WTC11 (cell line): ENCODE measurements around the gene KRTAP5-9. TPM values are rescaled to one million over a fixed set of nuclear protein-coding genes. Genes with fewer than 3 reads are reported as not detected.

Experiments used
- ATAC-seq: fragments of 200-7000 bp; cut with Tn5 transposase; 2 replicates; pipeline ENCODE4 v1.10.0; 2021; ENCODE audit warnings: mild to moderate bottlenecking, moderate library complexity
- CTCF ChIA-PET: fragments of 300-600 bp; sonication (Branson Sonifier 250); formaldehyde crosslinking; loops from one replicate; lab custom pipeline; 2021; ENCODE audit warnings: antibody characterized with exemption; lab: Charles Lee
- POLR2A ChIA-PET: fragments of 350-600 bp; sonication (Branson Sonifier 250); formaldehyde crosslinking; loops from one replicate; lab custom pipeline; 2021; ENCODE audit warnings: antibody characterized with exemption; lab: Charles Lee
- DNase-seq: peaks from one replicate; pipeline ENCODE4 v3.0.0; 2021; ENCODE audit warnings: low spot score
- H3K27ac Mint-ChIP-seq: 2 replicates; pipeline ENCODE4 v1.8.0; 2021; ENCODE audit warnings: mixed read lengths
- H3K27me3 Mint-ChIP-seq: 2 replicates; pipeline ENCODE4 v1.8.0; 2021; ENCODE audit warnings: low read depth, mild to moderate bottlenecking, moderate library complexity, mixed read lengths
- H3K36me3 Mint-ChIP-seq: 2 replicates; pipeline ENCODE4 v1.8.0; 2021; ENCODE audit warnings: mixed read lengths
- H3K4me1 Mint-ChIP-seq: 2 replicates; pipeline ENCODE4 v1.8.0; 2022; ENCODE audit warnings: mixed read lengths
- H3K4me3 Mint-ChIP-seq: 2 replicates; pipeline ENCODE4 v1.8.0; 2021; ENCODE audit warnings: mild to moderate bottlenecking, moderate library complexity, mixed read lengths
- H3K9me3 Mint-ChIP-seq: 2 replicates; pipeline ENCODE4 v1.8.0; 2021; ENCODE audit warnings: mixed read lengths
- AR ChIP-seq: fragments of 250-450 bp; sonication (Bioruptor Pico); IDR thresholded peaks from 2 replicates; pipeline ENCODE4 v1.9.0; 2021; ENCODE audit warnings: mild to moderate bottlenecking
- ATF1 ChIP-seq: sonication (generic); formaldehyde crosslinking; IDR thresholded peaks from 2 replicates; pipeline ENCODE4 v1.8.1; 2023; ENCODE audit warnings: mild to moderate bottlenecking, moderate library complexity, missing genetic modification reagents
- ATF3 ChIP-seq: sonication (generic); formaldehyde crosslinking; conservative IDR thresholded peaks from 2 replicates; pipeline ENCODE4 v1.8.1; 2022; ENCODE audit warnings: mild to moderate bottlenecking, missing genetic modification reagents
- CBFB ChIP-seq: sonication (generic); formaldehyde crosslinking; IDR thresholded peaks from 2 replicates; pipeline ENCODE4 v1.8.1; 2022; ENCODE audit warnings: mild to moderate bottlenecking, low read depth, missing genetic modification reagents
- CTCF ChIP-seq: fragments of 200-600 bp; IDR thresholded peaks from 2 replicates; pipeline ENCODE4 v1.8.0; 2022; ENCODE audit warnings: antibody characterized with exemption
- EMX1 ChIP-seq: fragments of 250-450 bp; sonication (Bioruptor Pico); IDR thresholded peaks from 2 replicates; pipeline ENCODE4 v1.8.0; 2021; ENCODE audit warnings: mild to moderate bottlenecking
- ESRRA ChIP-seq: sonication (generic); formaldehyde crosslinking; IDR thresholded peaks from 2 replicates; pipeline ENCODE4 v1.8.1; 2022; ENCODE audit warnings: mild to moderate bottlenecking, missing genetic modification reagents, borderline replicate concordance
- GRHL2 ChIP-seq: fragments of 250-450 bp; sonication (Bioruptor Pico); IDR thresholded peaks from 2 replicates; pipeline ENCODE4 v1.8.0; 2022; ENCODE audit warnings: mild to moderate bottlenecking, moderate library complexity; ENCODE audit not compliant: insufficient replicate concordance, severe bottlenecking
- IRF2 ChIP-seq: sonication (generic); formaldehyde crosslinking; IDR thresholded peaks from 2 replicates; pipeline ENCODE4 v1.8.0; 2022; ENCODE audit warnings: low read depth, missing genetic modification reagents, borderline replicate concordance
- MXD4 ChIP-seq: fragments of 250-450 bp; sonication (Bioruptor Pico); IDR thresholded peaks from 2 replicates; pipeline ENCODE4 v1.8.0; 2021; ENCODE audit warnings: mild to moderate bottlenecking, moderate library complexity, borderline replicate concordance
- MYBL2 ChIP-seq: sonication (generic); formaldehyde crosslinking; IDR thresholded peaks from 2 replicates; pipeline ENCODE4 v1.8.1; 2023; ENCODE audit warnings: mild to moderate bottlenecking, moderate library complexity, missing genetic modification reagents
- TEAD1 ChIP-seq: sonication (generic); formaldehyde crosslinking; IDR thresholded peaks from 2 replicates; pipeline ENCODE4 v1.8.0; 2022; ENCODE audit warnings: mild to moderate bottlenecking, missing genetic modification reagents
- ZNF121 ChIP-seq: sonication (generic); formaldehyde crosslinking; IDR thresholded peaks from 2 replicates; pipeline ENCODE4 v1.8.0; 2023; ENCODE audit warnings: missing genetic modification reagents
- ZNF219 ChIP-seq: sonication (generic); formaldehyde crosslinking; IDR thresholded peaks from 2 replicates; pipeline ENCODE4 v1.8.0; 2023; ENCODE audit warnings: missing genetic modification reagents, mild to moderate bottlenecking, borderline replicate concordance
- ZNF263 ChIP-seq: sonication (generic); formaldehyde crosslinking; IDR thresholded peaks from 2 replicates; pipeline ENCODE4 v1.8.1; 2022; ENCODE audit warnings: low read depth, mild to moderate bottlenecking, moderate library complexity, missing genetic modification reagents
- total RNA-seq: library from RNA; stranded (reverse); gene quantifications from 3 replicates; pipeline ENCODE4 v1.2.3, GENCODE V29; 2021
- TF ChIP-seq, protein P1 (sequence below): fragments of 250-450 bp; sonication (Bioruptor Pico); IDR thresholded peaks from 2 replicates; pipeline ENCODE4 v1.9.0; 2021; ENCODE audit warnings: moderate library complexity, mild to moderate bottlenecking, inconsistent platforms, borderline replicate concordance
- TF ChIP-seq, protein P2 (sequence below): sonication (generic); formaldehyde crosslinking; IDR thresholded peaks from 2 replicates; pipeline ENCODE4 v1.8.0; 2022; ENCODE audit warnings: mild to moderate bottlenecking, missing genetic modification reagents

The KRTAP5-9 gene
- total RNA-seq, 1 experiment from 2014 or later: not detected

DNA sequence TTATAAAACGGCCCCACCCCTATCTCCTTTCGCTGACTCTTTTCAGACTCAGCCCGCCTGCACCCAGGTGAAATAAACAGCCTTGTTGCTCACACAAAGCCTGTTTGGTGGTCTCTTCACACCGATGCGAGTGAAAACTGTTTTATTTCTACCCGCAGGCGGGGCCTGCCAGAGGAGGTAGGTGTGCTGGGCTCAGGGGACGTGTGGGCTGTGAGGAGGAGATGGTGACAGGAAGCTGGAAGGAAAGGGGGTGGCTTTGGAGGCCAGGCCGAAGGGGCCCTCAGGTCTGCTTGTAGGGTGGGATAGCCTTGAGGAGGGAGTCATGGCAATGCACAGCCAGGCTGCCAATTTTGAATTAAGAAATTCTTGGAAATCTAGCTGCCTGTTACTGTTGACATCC lies 42.4 kb upstream of the KRTAP5-9 start (continued):
- no peak for TF ChIP-seq AR (CRISPR knock-in tag)
- TF ChIP-seq, all 79 proteins: peak for 0

- ATAC-seq (no peak), DNase-seq (no peak)
- Mint-ChIP-seq H3K27ac (no peak overlapping the region), H3K27me3 (peaks cover 27% of the 10 kb centered on the region), H3K9me3 (peaks cover 55% of the 10 kb centered on the region), H3K4me1 (peaks cover 22% of the 10 kb centered on the region), H3K4me3 (no peak overlapping the region), H3K36me3 (peaks cover 61% of the 10 kb centered on the region)
- no peak for TF ChIP-seq ZNF263 (CRISPR knock-in tag)
- CTCF ChIA-PET: interaction anchor here (3.0 kb wide), 1 partner anchor 56 kb away, joined by 11 read pairs; no protein-coding TSS in a partner anchor
- POLR2A ChIA-PET: no interaction called here
These were observed 41.1 kb upstream of the KRTAP5-9 start for GRCh38 chr11:71507102-71507501.

DNA sequence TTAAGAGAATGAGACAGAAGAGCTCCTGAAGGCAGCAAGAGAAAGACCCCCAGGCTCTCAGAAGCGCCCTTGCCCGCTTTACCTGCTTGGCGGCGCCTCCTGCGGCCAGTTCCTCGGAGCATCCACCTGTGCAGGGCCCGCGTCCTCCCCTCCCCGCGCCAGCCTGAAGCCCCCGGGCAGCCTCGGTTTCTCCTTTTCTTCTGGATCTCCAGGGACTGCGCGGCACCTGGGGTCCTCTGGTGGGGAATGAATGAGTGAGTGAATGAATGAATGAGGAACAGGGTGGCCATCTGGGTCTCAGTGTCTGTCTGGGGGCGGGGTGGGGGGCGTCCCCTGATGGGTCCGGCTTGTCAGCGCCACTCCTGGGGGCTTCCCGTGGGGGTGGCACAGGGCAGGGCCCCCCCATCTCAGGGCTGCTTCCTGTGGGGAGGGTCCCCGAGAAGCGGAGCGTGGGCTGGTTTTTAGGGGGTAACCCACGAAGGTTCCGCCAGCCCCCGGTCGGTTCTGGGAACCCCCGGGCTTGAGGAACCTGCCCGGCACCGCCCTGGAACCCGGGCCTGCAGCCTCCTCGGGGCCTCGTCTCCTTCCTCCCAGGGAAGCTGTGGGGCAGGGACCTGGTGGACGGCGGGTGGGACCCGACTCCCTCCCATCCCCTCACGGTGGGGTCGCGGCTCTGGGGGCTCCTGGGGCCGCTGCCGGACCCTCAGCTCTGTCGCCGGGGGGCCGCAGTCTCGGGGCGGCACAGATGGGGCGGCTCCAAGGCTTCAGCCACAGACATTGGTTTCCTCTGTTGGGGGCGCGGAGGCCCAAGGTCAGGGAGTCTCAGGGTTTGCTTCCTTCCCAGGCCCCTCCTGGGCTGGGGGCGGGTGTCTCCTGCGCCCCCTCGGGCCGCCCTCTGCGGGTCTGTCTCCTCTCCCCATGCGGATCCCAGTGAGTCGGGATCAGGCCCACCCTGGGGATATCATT lies 29.4 kb upstream of the KRTAP5-9 start:
- CTCF ChIA-PET: interaction anchor here (1.0 to 1.6 kb wide), 2 partner anchors 14 to 61 kb away, joined by 3 to 4 read pairs; no protein-coding TSS in a partner anchor

More for the DNA sequence above, 29.4 kb upstream of the KRTAP5-9 start:
- no peak for ATAC-seq
- H3K4me1 Mint-ChIP-seq: no peaks in the 10 kb centered on the region
- POLR2A ChIA-PET: no interaction called here
- no peak overlapping the region for H3K4me3 Mint-ChIP-seq
- TF ChIP-seq GRHL2 (no peak), ZNF219 (CRISPR knock-in tag) (no peak), ZNF121 (CRISPR knock-in tag) (no peak), EMX1 (CRISPR knock-in tag) (no peak), CTCF (no peak), CBFB (CRISPR knock-in tag) (no peak), IRF2 (CRISPR knock-in tag) (no peak), ATF1 (no peak), MXD4 (no peak), ATF3 (no peak), TEAD1 (CRISPR knock-in tag) (no peak), ESRRA (no peak), MYBL2 (CRISPR knock-in tag) (no peak)
- TF ChIP-seq, protein P1, sequence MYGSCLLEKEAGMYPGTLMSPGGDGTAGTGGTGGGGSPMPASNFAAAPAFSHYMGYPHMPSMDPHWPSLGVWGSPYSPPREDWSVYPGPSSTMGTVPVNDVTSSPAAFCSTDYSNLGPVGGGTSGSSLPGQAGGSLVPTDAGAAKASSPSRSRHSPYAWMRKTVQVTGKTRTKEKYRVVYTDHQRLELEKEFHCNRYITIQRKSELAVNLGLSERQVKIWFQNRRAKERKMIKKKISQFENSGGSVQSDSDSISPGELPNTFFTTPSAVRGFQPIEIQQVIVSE (CRISPR knock-in tag): no peak
- TF ChIP-seq, protein P2, sequence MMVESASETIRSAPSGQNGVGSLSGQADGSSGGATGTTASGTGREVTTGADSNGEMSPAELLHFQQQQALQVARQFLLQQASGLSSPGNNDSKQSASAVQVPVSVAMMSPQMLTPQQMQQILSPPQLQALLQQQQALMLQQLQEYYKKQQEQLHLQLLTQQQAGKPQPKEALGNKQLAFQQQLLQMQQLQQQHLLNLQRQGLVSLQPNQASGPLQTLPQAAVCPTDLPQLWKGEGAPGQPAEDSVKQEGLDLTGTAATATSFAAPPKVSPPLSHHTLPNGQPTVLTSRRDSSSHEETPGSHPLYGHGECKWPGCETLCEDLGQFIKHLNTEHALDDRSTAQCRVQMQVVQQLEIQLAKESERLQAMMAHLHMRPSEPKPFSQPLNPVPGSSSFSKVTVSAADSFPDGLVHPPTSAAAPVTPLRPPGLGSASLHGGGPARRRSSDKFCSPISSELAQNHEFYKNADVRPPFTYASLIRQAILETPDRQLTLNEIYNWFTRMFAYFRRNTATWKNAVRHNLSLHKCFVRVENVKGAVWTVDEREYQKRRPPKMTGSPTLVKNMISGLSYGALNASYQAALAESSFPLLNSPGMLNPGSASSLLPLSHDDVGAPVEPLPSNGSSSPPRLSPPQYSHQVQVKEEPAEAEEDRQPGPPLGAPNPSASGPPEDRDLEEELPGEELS (CRISPR knock-in tag): no peak
- H3K27ac Mint-ChIP-seq: no peak overlapping the region
- H3K27me3 Mint-ChIP-seq: peaks cover 8% of the 10 kb centered on the region
- peaks cover 15% of the 10 kb centered on the region for H3K9me3 Mint-ChIP-seq
- DNase-seq: no peak
- no peaks in the 10 kb centered on the region for H3K36me3 Mint-ChIP-seq
